K562 (cell line): ENCODE measurements around the gene NSMF. TPM values are rescaled to one million over a fixed set of nuclear protein-coding genes. Genes with fewer than 3 reads are reported as not detected.

ENCODE experiments used
- ARID2 ChIP-seq: fragments of 450-650 bp; IDR thresholded peaks from 2 replicates; pipeline ENCODE4 v1.6.1; 2017; ENCODE audit warnings: antibody characterized with exemption, mild to moderate bottlenecking
- CREB3L1 ChIP-seq: fragments of 450-650 bp; IDR thresholded peaks from 2 replicates; pipeline ENCODE4 v1.6.1; 2014; ENCODE audit warnings: low read depth, mild to moderate bottlenecking, moderate library complexity, borderline replicate concordance
- DDX20 ChIP-seq: fragments of 450-650 bp; IDR thresholded peaks from 2 replicates; pipeline ENCODE4 v1.6.1; 2016; ENCODE audit warnings: missing genetic modification characterization, low read depth, mild to moderate bottlenecking, missing compliant biosample characterization, moderate library complexity
- EGR1 ChIP-seq: fragments of 450-650 bp; conservative IDR thresholded peaks from 2 replicates; pipeline ENCODE4 v1.6.1; 2017; ENCODE audit warnings: mild to moderate bottlenecking
- EHMT2 ChIP-seq: fragments of 450-650 bp; IDR thresholded peaks from 2 replicates; pipeline ENCODE4 v1.6.1; 2018; ENCODE audit warnings: antibody characterized with exemption
- ESRRA ChIP-seq: fragments of 450-650 bp; IDR thresholded peaks from 2 replicates; pipeline ENCODE4 v1.6.1; 2014; ENCODE audit warnings: low read depth, mild to moderate bottlenecking, moderate library complexity, borderline replicate concordance
- ETV1 ChIP-seq: fragments of 450-650 bp; conservative IDR thresholded peaks from 2 replicates; pipeline ENCODE4 v1.6.1; 2016; ENCODE audit warnings: missing genetic modification characterization, control low read depth, low read depth, missing compliant biosample characterization
- FOXK1 ChIP-seq: sonication (generic); formaldehyde crosslinking; IDR thresholded peaks from 2 replicates; pipeline ENCODE4 v1.8.0; 2022; ENCODE audit warnings: missing genetic modification reagents, mild to moderate bottlenecking, borderline replicate concordance
- GABPA ChIP-seq: fragments of 200-800 bp; sonication (Bioruptor generic); conservative IDR thresholded peaks from 2 replicates; pipeline ENCODE4 v1.6.1; 2016; ENCODE audit warnings: low read depth, missing genetic modification characterization, missing compliant biosample characterization
- GABPB1 ChIP-seq: sonication (generic); formaldehyde crosslinking; IDR thresholded peaks from 2 replicates; pipeline ENCODE4 v1.8.0; 2022; ENCODE audit warnings: mild to moderate bottlenecking, missing genetic modification reagents
- GABPB2 ChIP-seq: fragments of 250-450 bp; sonication (Bioruptor Pico); conservative IDR thresholded peaks from 2 replicates; pipeline ENCODE4 v1.5.1; 2021; ENCODE audit warnings: mild to moderate bottlenecking
- GATAD2A ChIP-seq: fragments of 450-650 bp; IDR thresholded peaks from 2 replicates; pipeline ENCODE4 v1.6.1; 2017
- HMGN3 ChIP-seq: IDR thresholded peaks from 2 replicates; pipeline ENCODE4 v1.6.1; 2011; ENCODE audit warnings: borderline replicate concordance, low read depth, mild to moderate bottlenecking, mixed read lengths, low read length; ENCODE audit not compliant: insufficient read length; ENCODE audit errors: extremely low read depth
- MYNN ChIP-seq, 2 experiments: sonication (generic); formaldehyde crosslinking in 1 of 2; IDR thresholded peaks; 2 replicates each; pipeline versions ENCODE4 v1.5.0 to v1.6.1; 2016 to 2020; ENCODE audit warnings: antibody characterized with exemption in 1 of 2, missing genetic modification reagents in 1 of 2
- PHF8 ChIP-seq: fragments of 200-600 bp; sonication (generic); IDR thresholded peaks from 2 replicates; pipeline ENCODE4 v1.6.1; 2012; ENCODE audit warnings: mixed run types, mild to moderate bottlenecking, inconsistent platforms, low read length, moderate library complexity, borderline replicate concordance
- RNF2 ChIP-seq: sonication (generic); IDR thresholded peaks from 2 replicates; pipeline ENCODE4 v1.6.1; 2016
- SRSF1 ChIP-seq: fragments of 200-400 bp; formaldehyde crosslinking; IDR thresholded peaks from 2 replicates; pipeline ENCODE4 v1.6.1; 2017; ENCODE audit warnings: mild to moderate bottlenecking, low read depth, low read length, moderate library complexity
- ZBTB43 ChIP-seq: sonication (generic); formaldehyde crosslinking; IDR thresholded peaks from 2 replicates; pipeline ENCODE4 v1.8.0; 2023; ENCODE audit warnings: mild to moderate bottlenecking, missing genetic modification reagents
- ZNF408 ChIP-seq: fragments of 250-450 bp; sonication (Bioruptor Pico); IDR thresholded peaks from 2 replicates; pipeline ENCODE4 v1.4.0; 2020; ENCODE audit warnings: low read depth, mild to moderate bottlenecking, moderate library complexity
- polyA plus RNA-seq, 8 experiments: library from polyadenylated mRNA; depleted of rRNA in 4 of 8; stranded (reverse) in 5 of 8; unstranded in 3 of 8; fragments of >200 nt; fragmentation: Nextera tagmentation in 2 of 8; fragmentation: Illumina TruSeq in 1 of 8; extraction: Ambion mirVana in 2 of 8; extraction: Trizol in 1 of 8; gene quantifications; 2 replicates each; pipeline versions ENCODE4 v1.2.1 to v1.2.3, GENCODE V29; 2011 to 2014; ENCODE audit warnings: inconsistent platforms in 1 of 8, missing spikeins in 1 of 8
- total RNA-seq, 7 experiments: library from RNA; depleted of rRNA in 6 of 7; stranded (reverse); fragments of >200 nt in 6 of 7; fragmentation: Illumina TruSeq in 2 of 7; extraction: Trizol in 2 of 7; gene quantifications; 2 replicates each; pipeline versions ENCODE4 v1.2.1 to v1.2.3, GENCODE V29; 2011 to 2021; ENCODE audit warnings: low replicate concordance in 1 of 7
- TF ChIP-seq, protein P1 (sequence below): fragments of 250-450 bp; sonication (Bioruptor Pico); IDR thresholded peaks from 2 replicates; pipeline ENCODE4 v1.8.0; 2022; ENCODE audit warnings: moderate library complexity, mild to moderate bottlenecking, inconsistent platforms
- TF ChIP-seq, protein P2 (sequence below): fragments of 450-650 bp; formaldehyde crosslinking; IDR thresholded peaks from 2 replicates; pipeline ENCODE4 v1.4.0; 2020; ENCODE audit warnings: mild to moderate bottlenecking, moderate library complexity
- TF ChIP-seq, protein P3 (sequence below): sonication (generic); formaldehyde crosslinking; IDR thresholded peaks from 2 replicates; pipeline ENCODE4 v1.4.0; 2020; ENCODE audit warnings: mild to moderate bottlenecking, missing genetic modification reagents

Gene NSMF
- total and polyA plus RNA-seq, 9 of the 15 experiments (the other 6 are each of a cell fraction or from before 2014, with no cell fraction given), result 0.20 to 82.7 (median 29.3) TPM

GRCh38 chr9:137435980-137436760 lies 23.0 kb downstream of the NSMF start (continued):
- TF ChIP-seq CREB3L1, result no peak
- TF ChIP-seq MYNN (IDR thresholded peaks at IDR 0.05), result 0 out of 2 replicates have a peak, but pooled peaks have one; percentile 39
- TF ChIP-seq MYNN (CRISPR knock-in tag; IDR thresholded peaks at IDR 0.05), result no peak
- no peak for TF ChIP-seq DDX20 (tag)
- TF ChIP-seq ETV1 (tag), result no peak
- TF ChIP-seq PHF8, result peak; percentile 46; the same call in 1 of the 2 replicates
- TF ChIP-seq GATAD2A, result no peak
- peak; percentile 99 for TF ChIP-seq EGR1
- TF ChIP-seq GABPB1, result 0 out of 2 replicates have a peak, but pooled peaks have one; percentile 33
- TF ChIP-seq FOXK1 (CRISPR knock-in tag), result no peak
- no peak for TF ChIP-seq GABPB2 (CRISPR knock-in tag)
- no peak for TF ChIP-seq GABPA (tag)
- TF ChIP-seq ARID2, result no peak
- TF ChIP-seq, protein P1, sequence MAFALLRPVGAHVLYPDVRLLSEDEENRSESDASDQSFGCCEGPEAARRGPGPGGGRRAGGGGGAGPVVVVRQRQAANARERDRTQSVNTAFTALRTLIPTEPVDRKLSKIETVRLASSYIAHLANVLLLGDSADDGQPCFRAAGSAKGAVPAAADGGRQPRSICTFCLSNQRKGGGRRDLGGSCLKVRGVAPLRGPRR (CRISPR knock-in tag), result no peak
- no peak for TF ChIP-seq ESRRA
- TF ChIP-seq RNF2, result no peak
- TF ChIP-seq ZBTB43 (CRISPR knock-in tag), result no peak
- TF ChIP-seq, protein P2, sequence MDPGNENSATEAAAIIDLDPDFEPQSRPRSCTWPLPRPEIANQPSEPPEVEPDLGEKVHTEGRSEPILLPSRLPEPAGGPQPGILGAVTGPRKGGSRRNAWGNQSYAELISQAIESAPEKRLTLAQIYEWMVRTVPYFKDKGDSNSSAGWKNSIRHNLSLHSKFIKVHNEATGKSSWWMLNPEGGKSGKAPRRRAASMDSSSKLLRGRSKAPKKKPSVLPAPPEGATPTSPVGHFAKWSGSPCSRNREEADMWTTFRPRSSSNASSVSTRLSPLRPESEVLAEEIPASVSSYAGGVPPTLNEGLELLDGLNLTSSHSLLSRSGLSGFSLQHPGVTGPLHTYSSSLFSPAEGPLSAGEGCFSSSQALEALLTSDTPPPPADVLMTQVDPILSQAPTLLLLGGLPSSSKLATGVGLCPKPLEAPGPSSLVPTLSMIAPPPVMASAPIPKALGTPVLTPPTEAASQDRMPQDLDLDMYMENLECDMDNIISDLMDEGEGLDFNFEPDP (CRISPR knock-in tag), result no peak
- TF ChIP-seq, protein P3, sequence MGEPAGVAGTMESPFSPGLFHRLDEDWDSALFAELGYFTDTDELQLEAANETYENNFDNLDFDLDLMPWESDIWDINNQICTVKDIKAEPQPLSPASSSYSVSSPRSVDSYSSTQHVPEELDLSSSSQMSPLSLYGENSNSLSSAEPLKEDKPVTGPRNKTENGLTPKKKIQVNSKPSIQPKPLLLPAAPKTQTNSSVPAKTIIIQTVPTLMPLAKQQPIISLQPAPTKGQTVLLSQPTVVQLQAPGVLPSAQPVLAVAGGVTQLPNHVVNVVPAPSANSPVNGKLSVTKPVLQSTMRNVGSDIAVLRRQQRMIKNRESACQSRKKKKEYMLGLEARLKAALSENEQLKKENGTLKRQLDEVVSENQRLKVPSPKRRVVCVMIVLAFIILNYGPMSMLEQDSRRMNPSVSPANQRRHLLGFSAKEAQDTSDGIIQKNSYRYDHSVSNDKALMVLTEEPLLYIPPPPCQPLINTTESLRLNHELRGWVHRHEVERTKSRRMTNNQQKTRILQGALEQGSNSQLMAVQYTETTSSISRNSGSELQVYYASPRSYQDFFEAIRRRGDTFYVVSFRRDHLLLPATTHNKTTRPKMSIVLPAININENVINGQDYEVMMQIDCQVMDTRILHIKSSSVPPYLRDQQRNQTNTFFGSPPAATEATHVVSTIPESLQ (CRISPR knock-in tag), result no peak; the same call in 1 of the 2 replicates
- TF ChIP-seq HMGN3, result peak; percentile 79
- TF ChIP-seq EHMT2, result no peak
- no peak for TF ChIP-seq SRSF1
- TF ChIP-seq ZNF408 (CRISPR knock-in tag), result no peak
